Caco-2 (cell line): ENCODE measurements around the gene HACE1. TPM values are rescaled to one million over a fixed set of nuclear protein-coding genes. Genes with fewer than 3 reads are reported as not detected.
A peak's percentile ranks its signal among the peaks of the same experiment; 100 is the strongest.

Experiments
- BruUV-seq: library from RNA; stranded (reverse); fragments of 400-500 nt; replicated peaks from 2 replicates; lab custom pipeline; 2021; lab: Mats Ljungman, UMichigan
- CTCF ChIA-PET: fragments of 300-600 bp; sonication (Branson Sonifier 250); formaldehyde crosslinking; loops from one replicate; lab custom pipeline; 2022; ENCODE audit warnings: antibody characterized with exemption; lab: Charles Lee
- POLR2A ChIA-PET: fragments of 300-600 bp; sonication (Branson Sonifier 250); formaldehyde crosslinking; loops from one replicate; lab custom pipeline; 2022; ENCODE audit warnings: antibody characterized with exemption; lab: Charles Lee
- DNase-seq, 2 experiments: peaks; one replicate each; pipeline versions ENCODE4 v3.0.0 to v3.0.0-alpha.2; 2020 to 2022
- H3K27me3 ChIP-seq: replicated peaks from 2 replicates; pipeline ENCODE4 v1.6.0; 2011; ENCODE audit warnings: low read length; ENCODE audit not compliant: control insufficient read depth, insufficient read depth
- H3K36me3 ChIP-seq: 2 replicates; pipeline ENCODE4 v1.5.1; 2011; ENCODE audit warnings: low read length; ENCODE audit not compliant: control insufficient read depth, insufficient read depth
- H3K4me1 ChIP-seq: fragments of 250-450 bp; sonication (Bioruptor Pico); 2 replicates; pipeline ENCODE4 v1.5.1; 2020; ENCODE audit warnings: mild to moderate bottlenecking
- H3K4me3 ChIP-seq: 2 replicates; pipeline ENCODE4 v1.5.1; 2011; ENCODE audit warnings: low read depth, mild to moderate bottlenecking, control low read depth, low read length
- H3K9me3 ChIP-seq: fragments of 250-450 bp; sonication (Bioruptor Pico); 2 replicates; pipeline ENCODE4 v1.5.1; 2020; ENCODE audit warnings: mild to moderate bottlenecking, moderate library complexity
- H3K27ac Mint-ChIP-seq: one replicate; pipeline ENCODE4 v1.8.0; 2022; ENCODE audit warnings: mixed read lengths; ENCODE audit not compliant: unreplicated experiment
- H3K27me3 Mint-ChIP-seq: one replicate; pipeline ENCODE4 v1.8.0; 2022; ENCODE audit warnings: mixed read lengths; ENCODE audit not compliant: insufficient read depth, unreplicated experiment
- H3K36me3 Mint-ChIP-seq: one replicate; pipeline ENCODE4 v1.8.0; 2022; ENCODE audit warnings: mild to moderate bottlenecking, mixed read lengths; ENCODE audit not compliant: insufficient read depth, unreplicated experiment
- H3K4me1 Mint-ChIP-seq: one replicate; pipeline ENCODE4 v1.8.0; 2022; ENCODE audit warnings: low read depth, mixed read lengths; ENCODE audit not compliant: unreplicated experiment
- H3K4me3 Mint-ChIP-seq: one replicate; pipeline ENCODE4 v1.8.0; 2022; ENCODE audit warnings: mild to moderate bottlenecking, moderate library complexity, mixed read lengths; ENCODE audit not compliant: unreplicated experiment
- H3K9me3 Mint-ChIP-seq: one replicate; pipeline ENCODE4 v1.8.0; 2022; ENCODE audit warnings: mixed read lengths; ENCODE audit not compliant: unreplicated experiment
- CTCF ChIP-seq, 2 experiments: fragments of 200-600 bp in 1 of 2; IDR thresholded peaks; 1 replicate in 1 of 2; 2 replicates in 1 of 2; pipeline versions ENCODE4 v1.5.1 to v1.8.0; 2011 to 2022; ENCODE audit warnings: antibody characterized with exemption in 1 of 2, control low read depth in 1 of 2, inconsistent platforms in 1 of 2, low read depth in 1 of 2, low read length in 1 of 2, mild to moderate bottlenecking in 1 of 2, moderate library complexity in 1 of 2; ENCODE audit not compliant: insufficient read depth in 1 of 2, severe bottlenecking in 1 of 2, unreplicated experiment in 1 of 2
- intact Hi-C: fragments of 100-400 bp; cut with micrococcal nuclease; formaldehyde crosslinking; loops from one replicate; pipeline ENCODE4 v1.10.0; 2022; ENCODE audit not compliant: unreplicated experiment
- total RNA-seq: library from RNA; stranded (reverse); gene quantifications from 2 replicates; pipeline ENCODE4 v1.2.3, GENCODE V29; 2022

Gene HACE1
- total RNA-seq, 1 experiment from 2014 or later, result 10.0 TPM

DNA sequence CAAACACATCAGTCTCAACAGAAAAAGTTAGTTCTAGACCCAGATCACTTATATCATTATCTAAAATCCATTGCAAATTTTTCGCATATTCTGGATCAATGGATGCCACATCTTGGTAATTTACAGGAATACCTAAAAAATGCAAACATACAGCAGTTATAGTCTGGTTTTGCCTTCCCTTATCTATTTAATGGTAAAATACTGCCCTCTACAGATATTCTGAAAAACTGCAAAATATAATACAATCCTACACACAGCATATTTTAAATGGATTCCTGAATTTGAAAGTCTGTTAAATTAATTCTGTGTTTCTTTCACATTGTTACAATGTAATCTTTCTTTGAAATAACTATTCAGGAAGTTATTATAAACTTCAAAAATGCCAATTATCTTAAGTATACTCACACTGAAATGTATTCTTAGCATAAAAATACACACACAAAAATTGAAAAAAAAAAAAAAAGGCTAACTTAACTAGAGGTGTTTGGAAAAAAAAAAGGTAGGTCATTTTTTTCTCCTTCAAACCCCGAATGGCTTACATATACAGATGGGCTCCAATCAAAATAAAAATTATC, 88.4 kb downstream of the HACE1 start:
- Histone ChIP-seq H3K27me3 (no peaks in the 10 kb centered on the region), H3K9me3 (no peaks in the 10 kb centered on the region), H3K4me1 (no peaks in the 10 kb centered on the region), H3K36me3 (no peaks in the 10 kb centered on the region), H3K4me3 (no peak overlapping the region)
- intact Hi-C loops, result loop anchor here (1.0 to 10.0 kb wide), 4 partner anchors 88 to 517 kb away; partner anchors contain the start of gene LIN28B
- BruUV-seq, result no TSS peak
- Mint-ChIP-seq H3K4me1 (no peaks in the 10 kb centered on the region), H3K4me3 (no peak overlapping the region), H3K27me3 (no peaks in the 10 kb centered on the region), H3K9me3 (no peaks in the 10 kb centered on the region), H3K27ac (no peak overlapping the region), H3K36me3 (no peaks in the 10 kb centered on the region)
- ChIA-PET POLR2A (no interaction called here), CTCF (no interaction called here)
- peak; percentile 34 to 52 for TF ChIP-seq CTCF (IDR thresholded peaks at IDR 0.05; ENCODE audit: insufficient read depth in 1 of 2, low read depth in 1 of 2, low read length in 1 of 2, severe bottlenecking in 1 of 2, unreplicated experiment in 1 of 2)
- DNase-seq, result no peak

DNA sequence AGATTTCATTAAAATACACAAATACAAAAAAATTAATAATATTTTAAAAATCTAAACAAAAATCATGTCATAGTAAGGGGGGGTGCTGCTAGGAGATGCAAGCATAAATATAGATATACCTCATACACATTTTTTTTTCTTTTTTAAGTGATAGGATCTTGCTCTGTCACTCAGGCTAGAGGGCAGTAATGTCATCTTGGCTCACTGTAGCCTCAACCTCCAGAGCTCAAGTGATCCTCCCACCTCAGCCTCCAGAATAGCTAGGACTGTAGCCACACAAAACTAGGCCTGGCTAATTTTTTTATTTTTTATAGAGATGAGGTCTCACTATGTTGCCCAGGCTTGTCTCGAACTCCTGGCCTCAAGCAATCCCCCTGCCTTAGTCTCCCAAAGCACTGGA, 90.8 kb downstream of the HACE1 start:
- DNase-seq, result no peak
- Mint-ChIP-seq H3K27ac (no peak overlapping the region), H3K27me3 (no peaks in the 10 kb centered on the region), H3K9me3 (no peaks in the 10 kb centered on the region), H3K4me3 (no peak overlapping the region), H3K4me1 (no peaks in the 10 kb centered on the region), H3K36me3 (no peaks in the 10 kb centered on the region)
- Histone ChIP-seq H3K27me3 (no peaks in the 10 kb centered on the region), H3K36me3 (no peaks in the 10 kb centered on the region), H3K4me3 (no peak overlapping the region), H3K9me3 (no peaks in the 10 kb centered on the region), H3K4me1 (no peaks in the 10 kb centered on the region)
- no peak for TF ChIP-seq CTCF (IDR thresholded peaks at IDR 0.05; ENCODE audit: insufficient read depth in 1 of 2, low read depth in 1 of 2, low read length in 1 of 2, severe bottlenecking in 1 of 2, unreplicated experiment in 1 of 2)
- BruUV-seq, result no TSS peak
- CTCF ChIA-PET, result no interaction called here
- POLR2A ChIA-PET, result no interaction called here
- intact Hi-C loops, result no loop called here

GRCh38 chr6:104766595-104766994, 93.1 kb downstream of the HACE1 start:
- ChIA-PET POLR2A (interaction anchor here (0.6 kb wide), 1 partner anchor 8 kb away, joined by 3 read pairs; no protein-coding TSS in a partner anchor), CTCF (no interaction called here)
- H3K27ac Mint-ChIP-seq, result no peak overlapping the region
- Histone ChIP-seq H3K36me3 (no peaks in the 10 kb centered on the region), H3K27me3 (no peaks in the 10 kb centered on the region), H3K4me1 (no peaks in the 10 kb centered on the region), H3K9me3 (no peaks in the 10 kb centered on the region), H3K4me3 (no peak overlapping the region)
- intact Hi-C loops, result no loop called here
- no peak overlapping the region for H3K4me3 Mint-ChIP-seq
- no peaks in the 10 kb centered on the region for H3K9me3 Mint-ChIP-seq
- no peaks in the 10 kb centered on the region for H3K27me3 Mint-ChIP-seq
- H3K4me1 Mint-ChIP-seq, result no peaks in the 10 kb centered on the region
- no peaks in the 10 kb centered on the region for H3K36me3 Mint-ChIP-seq
- BruUV-seq, result no TSS peak
- no peak for TF ChIP-seq CTCF (IDR thresholded peaks at IDR 0.05; ENCODE audit: insufficient read depth in 1 of 2, low read depth in 1 of 2, low read length in 1 of 2, severe bottlenecking in 1 of 2, unreplicated experiment in 1 of 2)
- DNase-seq, result no peak
